Psoas muscle (tissue), 8 donors: ENCODE measurements around the gene CENPO. TPM values are rescaled to one million over a fixed set of nuclear protein-coding genes. Genes with fewer than 3 reads are reported as not detected.

ENCODE experiments used
- ATAC-seq, 4 donors: fragments of 200-7000 bp; cut with Tn5 transposase; one replicate each; pipeline ENCODE4 v1.9.1; 2020; ENCODE audit warnings: moderate library complexity in 3 of 4, mild to moderate bottlenecking in 2 of 4
- DNase-seq, 2 donors: peaks; one replicate each; pipeline ENCODE4 v3.0.0-alpha.2; 2020
- H3K27ac ChIP-seq: fragments of 200-600 bp; one replicate; pipeline ENCODE4 v1.8.0; 2022
- H3K27me3 ChIP-seq, 3 donors: fragments of 200-600 bp in 1 of 3; one replicate each; pipeline versions ENCODE4 v1.6.1 to v1.8.0; 2013 to 2022; ENCODE audit warnings: low read length in 2 of 3, mild to moderate bottlenecking in 2 of 3, moderate library complexity in 1 of 3; ENCODE audit not compliant: insufficient read depth in 3 of 3
- H3K36me3 ChIP-seq, 2 donors: fragments of 200-600 bp in 1 of 2; one replicate each; pipeline versions ENCODE4 v1.6.1 to v1.8.0; 2013 to 2022; ENCODE audit warnings: low read depth in 1 of 2, mild to moderate bottlenecking in 1 of 2, moderate library complexity in 1 of 2; ENCODE audit not compliant: insufficient read depth in 1 of 2
- H3K4me1 ChIP-seq: fragments of 200-600 bp; one replicate; pipeline ENCODE4 v1.8.0; 2022
- H3K4me3 ChIP-seq: fragments of 200-600 bp; one replicate; pipeline ENCODE4 v1.8.0; 2022; ENCODE audit warnings: mild to moderate bottlenecking
- H3K9me3 ChIP-seq: fragments of 200-600 bp; one replicate; pipeline ENCODE4 v1.8.0; 2022
- WGBS, 3 donors: extraction: QIAGEN DNeasy Blood & Tissue Kit; methylation state at CpG; one replicate each; pipeline versions ENCODE4 v1.1.6 to v1.1.7; 2013; 5-methylcytosine and 5-hydroxymethylcytosine counted together
- intact Hi-C, 2 donors: fragments of 100-400 bp; cut with DNase I; formaldehyde crosslinking; loops; one replicate each; pipeline versions ENCODE4 v1.11.0 to v1.14.2; 2022
- polyA plus RNA-seq, 3 donors: library from polyadenylated mRNA; stranded (reverse); fragments of 200-250 nt; gene quantifications; one replicate each; pipeline ENCODE4 v1.2.3, GENCODE V29; 2013
- total RNA-seq, 4 donors: library from RNA; stranded (reverse); fragmentation: NEBNext Ultra II Directional in 2 of 4; extraction: Animal tissue kit (Norgen Biotek cat#: 25700) in 2 of 4; gene quantifications; one replicate each; pipeline versions ENCODE4 v1.2.1 to v1.2.4, GENCODE V29; 2021 to 2023
- TF ChIP-seq, protein P1 (sequence below): fragments of 200-600 bp; IDR thresholded peaks from one replicate; pipeline ENCODE4 v1.8.0; 2022; ENCODE audit warnings: antibody characterized with exemption
- donor health status: healthy with polysubstance abuse.
- donor health status: DM: no; HTN: no; CAD: no; lungs with moderate emphysema.
- donor health status: Bipolar disorder and iron deficiency.
- donor health status: healthy.
- donor health status: DM: yes; HTN: yes; CAD: no.
- donor health status: DM: no; HTN: no; CAD: no.
- donor health status: DM: no; HTN: no; CAD: no.
- donor health status: DM: yes; HTN: yes; CAD: no.

CENPO gene
- total and polyA plus RNA-seq, 7 donors = 1.6 to 5.4 (median 2.8) TPM

GRCh38 chr2:24838541-24838940, 45.3 kb downstream of the CENPO start:
- DNase-seq (peak in 1 of 2 donors; percentile 22), ATAC-seq (no peak)
- H3K4me1 ChIP-seq = no peaks in the 10 kb centered on the region
- TF ChIP-seq, protein P1, sequence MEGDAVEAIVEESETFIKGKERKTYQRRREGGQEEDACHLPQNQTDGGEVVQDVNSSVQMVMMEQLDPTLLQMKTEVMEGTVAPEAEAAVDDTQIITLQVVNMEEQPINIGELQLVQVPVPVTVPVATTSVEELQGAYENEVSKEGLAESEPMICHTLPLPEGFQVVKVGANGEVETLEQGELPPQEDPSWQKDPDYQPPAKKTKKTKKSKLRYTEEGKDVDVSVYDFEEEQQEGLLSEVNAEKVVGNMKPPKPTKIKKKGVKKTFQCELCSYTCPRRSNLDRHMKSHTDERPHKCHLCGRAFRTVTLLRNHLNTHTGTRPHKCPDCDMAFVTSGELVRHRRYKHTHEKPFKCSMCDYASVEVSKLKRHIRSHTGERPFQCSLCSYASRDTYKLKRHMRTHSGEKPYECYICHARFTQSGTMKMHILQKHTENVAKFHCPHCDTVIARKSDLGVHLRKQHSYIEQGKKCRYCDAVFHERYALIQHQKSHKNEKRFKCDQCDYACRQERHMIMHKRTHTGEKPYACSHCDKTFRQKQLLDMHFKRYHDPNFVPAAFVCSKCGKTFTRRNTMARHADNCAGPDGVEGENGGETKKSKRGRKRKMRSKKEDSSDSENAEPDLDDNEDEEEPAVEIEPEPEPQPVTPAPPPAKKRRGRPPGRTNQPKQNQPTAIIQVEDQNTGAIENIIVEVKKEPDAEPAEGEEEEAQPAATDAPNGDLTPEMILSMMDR = no peak
- H3K27ac ChIP-seq = no peak overlapping the region
- intact Hi-C loops = no loop called here
- no peaks in the 10 kb centered on the region for H3K27me3 ChIP-seq
- WGBS, 3 donors = 89 to 95% (median 93%) methylated on average over 18 of the region's 18 CpGs
- H3K36me3 ChIP-seq = no peaks in the 10 kb centered on the region
- H3K9me3 ChIP-seq = no peaks in the 10 kb centered on the region
- H3K4me3 ChIP-seq = no peak overlapping the region

- DNase-seq (peak in 1 of 2 donors; percentile 46), ATAC-seq (no peak)
- Histone ChIP-seq H3K4me3 (no peak overlapping the region), H3K9me3 (no peaks in the 10 kb centered on the region), H3K36me3 (no peaks in the 10 kb centered on the region), H3K27ac (no peak overlapping the region), H3K4me1 (no peaks in the 10 kb centered on the region), H3K27me3 (no peaks in the 10 kb centered on the region)
- TF ChIP-seq, protein P1 = no peak
- WGBS, 3 donors = 94 to 96% (median 95%) methylated on average over 15 of the region's 15 CpGs
- intact Hi-C loops = no loop called here
Observed at GRCh38 chr2:24839729-24840128, 46.5 kb downstream of the CENPO start.

- TF ChIP-seq, protein P1 = no peak
- peak in 1 of 2 donors; percentile 33 for DNase-seq
- no peak overlapping the region for H3K27ac ChIP-seq
- intact Hi-C loops = no loop called here
- H3K4me1 ChIP-seq = no peaks in the 10 kb centered on the region
- 72 to 75% (median 73%) methylated on average over 17 of the region's 17 CpGs for WGBS, 3 donors
- no peaks in the 10 kb centered on the region for H3K9me3 ChIP-seq
- H3K4me3 ChIP-seq = no peak overlapping the region
- no peak for ATAC-seq
- no peaks in the 10 kb centered on the region for H3K36me3 ChIP-seq
- H3K27me3 ChIP-seq = no peaks in the 10 kb centered on the region
Observed at GRCh38 chr2:24840164-24840869, 47.1 kb downstream of the CENPO start.

DNA sequence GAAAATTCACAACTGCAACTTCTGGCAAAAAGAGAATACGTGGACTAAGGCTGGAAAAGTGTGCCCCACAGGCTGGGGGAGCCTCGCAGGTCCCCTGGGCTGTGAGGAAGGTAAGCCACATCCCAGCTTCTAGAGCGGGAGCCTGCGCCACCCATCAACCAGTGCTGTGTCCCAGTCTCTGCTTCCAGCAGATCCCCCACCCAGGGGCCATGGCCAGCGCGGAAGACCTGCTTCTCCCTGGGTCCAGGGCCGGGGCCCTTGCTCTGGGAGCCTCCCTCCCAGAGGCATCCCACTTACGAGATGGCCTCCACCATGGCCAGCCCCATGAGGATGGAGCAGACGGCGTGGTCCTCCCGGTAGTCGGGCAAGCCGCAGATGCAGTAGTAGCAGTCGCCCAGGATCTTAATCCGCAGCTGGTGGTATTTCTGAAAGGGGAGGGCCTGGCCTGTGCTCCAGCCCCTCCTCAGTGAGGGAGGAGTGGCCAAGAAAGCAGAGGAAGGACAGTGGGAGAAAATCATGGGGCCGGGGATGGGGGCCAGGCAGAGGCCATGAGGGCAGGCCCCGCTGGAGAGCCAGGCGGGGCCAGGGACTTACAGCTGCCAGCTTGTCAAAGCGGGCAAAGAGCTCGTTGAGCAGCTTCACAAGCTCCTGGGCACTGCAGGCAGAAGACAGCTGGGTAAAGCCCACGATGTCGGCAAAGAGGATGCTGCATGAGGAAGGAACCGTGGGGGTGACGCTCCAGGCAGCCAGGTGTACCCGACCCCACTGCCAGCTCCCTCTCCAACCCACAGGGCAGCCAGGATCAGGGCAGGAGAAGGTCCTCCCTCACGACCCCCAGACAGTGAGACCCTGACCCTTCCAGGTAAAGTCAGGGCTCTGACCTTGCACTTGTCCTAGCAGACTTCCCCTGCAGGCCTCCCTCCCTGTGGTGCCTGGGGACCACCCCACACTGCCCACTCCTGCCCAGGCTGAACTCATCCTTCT, 48.0 kb downstream of the CENPO start:
- Histone ChIP-seq H3K36me3 (no peaks in the 10 kb centered on the region), H3K4me3 (no peak overlapping the region), H3K27me3 (no peaks in the 10 kb centered on the region), H3K27ac (no peak overlapping the region), H3K9me3 (no peaks in the 10 kb centered on the region), H3K4me1 (no peaks in the 10 kb centered on the region)
- intact Hi-C loops = no loop called here
- ATAC-seq (no peak), DNase-seq (peak in 1 of 2 donors; percentile 44)
- 59 to 64% (median 62%) methylated on average over 21 to 26 of the region's 26 CpGs for WGBS, 3 donors
- TF ChIP-seq, protein P1 = no peak
